Tongue (tissue), 2 donors: ENCODE data around the gene TTLL1. TPM values are rescaled to one million over a fixed set of nuclear protein-coding genes. Genes with fewer than 3 reads are reported as not detected.
A peak's percentile ranks its signal among the peaks of the same experiment; 100 is the strongest.
"Not testable (repeated sequence)": the region's sequence is repeated elsewhere in the genome, so short reads cannot be mapped to it uniquely, and the experiment has no call there.

Experiments used
- DNase-seq: peaks from one replicate; pipeline ENCODE4 v3.0.0-alpha.2; 2015
- total RNA-seq: library from RNA; depleted of rRNA; stranded (reverse); fragments of >200 nt; gene quantifications from one replicate; pipeline ENCODE4 v1.2.3, GENCODE V29; 2014

The TTLL1 gene
- total RNA-seq, 1 donor from 2014 or later, result 7.9 TPM

GRCh38 chr22:43109921-43110443 lies 20.8 kb upstream of the TTLL1 start:
- DNase-seq, result no peak

DNA sequence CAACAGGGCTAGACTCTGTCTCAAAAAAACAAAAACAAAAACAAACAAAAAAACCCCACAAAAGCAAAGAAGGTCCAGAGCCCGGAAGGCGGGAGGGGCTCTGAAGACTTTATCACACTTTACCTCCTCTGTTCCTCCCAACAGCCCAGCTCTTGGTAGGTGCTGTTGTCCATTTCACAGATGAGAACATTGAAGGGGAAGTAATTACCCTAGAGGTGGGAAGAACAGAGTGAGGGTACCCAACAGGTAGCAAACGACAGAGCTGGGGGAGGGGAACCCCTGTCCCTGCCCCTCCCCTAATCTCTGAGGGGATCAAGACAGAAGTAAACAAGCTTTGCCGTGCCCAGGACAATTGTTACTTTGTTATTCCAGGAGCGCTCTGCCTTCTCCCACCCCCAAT lies 20.3 kb upstream of the TTLL1 start:
- no peak for DNase-seq

GRCh38 chr22:43106302-43106701 lies 17.1 kb upstream of the TTLL1 start:
- no peak for DNase-seq

- not testable (repeated sequence) for DNase-seq
These were observed 15.8 kb upstream of the TTLL1 start for GRCh38 chr22:43104950-43105349.

DNA sequence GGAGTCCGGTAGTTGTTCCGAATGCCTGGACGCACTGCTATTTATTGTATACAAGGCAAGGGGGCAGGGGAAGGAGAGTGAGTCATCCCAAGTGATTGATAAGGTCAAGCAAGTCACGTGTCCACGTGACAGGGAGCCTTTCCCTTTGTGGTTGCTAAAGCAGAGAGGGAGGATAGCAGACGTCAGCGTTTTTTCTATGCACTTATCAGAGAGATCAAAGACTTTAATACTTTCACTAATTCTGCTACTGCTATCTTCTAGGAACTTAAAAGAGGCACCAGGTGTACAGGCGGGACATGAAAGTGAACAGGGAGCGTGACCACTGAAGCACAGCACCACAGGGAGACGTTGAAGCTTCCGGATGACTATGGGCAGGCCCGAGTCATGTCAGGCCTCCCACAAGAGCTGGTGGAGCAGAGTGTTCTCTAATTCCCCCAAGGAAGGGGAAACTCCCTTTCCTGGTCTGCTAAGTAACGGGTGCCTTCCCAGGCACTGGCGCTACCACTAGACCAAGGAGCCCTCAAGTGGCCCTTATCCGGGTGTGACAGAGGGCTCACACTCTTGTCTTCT lies 14.9 kb upstream of the TTLL1 start:
- not testable (repeated sequence) for DNase-seq

- no peak for DNase-seq
These were observed 12.1 kb upstream of the TTLL1 start for GRCh38 chr22:43101306-43101705.

DNA sequence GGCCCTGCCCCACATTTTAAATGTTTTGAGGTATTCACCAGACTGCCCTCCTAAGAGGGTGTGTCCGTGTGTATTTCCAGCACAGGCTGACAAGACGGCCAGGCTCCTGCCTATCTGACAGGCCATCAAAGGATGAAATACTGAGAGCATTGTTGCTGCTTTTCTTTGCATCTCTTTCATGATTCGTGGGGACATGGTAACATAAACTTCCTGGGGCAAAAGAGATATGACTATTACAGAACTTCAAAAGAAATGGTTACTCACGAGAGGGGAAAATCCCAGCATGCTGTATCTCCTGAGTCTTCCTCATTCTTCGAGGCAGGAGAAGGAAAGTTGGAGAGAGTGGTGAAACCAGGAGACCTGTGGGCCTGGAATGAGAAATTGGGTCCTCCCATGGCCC lies 11.0 kb upstream of the TTLL1 start:
- DNase-seq, result no peak

DNA sequence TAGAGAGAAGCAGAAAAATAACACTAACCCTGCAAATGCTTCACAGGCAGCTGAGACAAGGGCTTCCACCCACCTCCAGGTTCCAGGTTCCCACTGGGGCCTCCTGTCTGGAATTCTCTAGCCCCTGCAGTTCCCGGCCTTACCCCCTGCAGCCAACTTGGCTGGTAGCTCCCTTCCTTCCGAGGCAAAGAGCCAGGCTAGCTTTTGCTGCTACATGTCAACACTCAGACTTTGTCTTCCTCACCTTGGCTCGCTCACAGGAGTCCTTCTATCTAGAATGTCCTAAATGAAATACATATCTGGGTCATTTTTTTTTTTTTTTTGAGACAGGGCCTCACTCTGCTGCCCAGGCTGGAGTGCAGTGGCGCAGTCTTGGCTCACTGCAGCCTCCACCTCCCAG lies 9.9 kb upstream of the TTLL1 start:
- DNase-seq, result no peak

- no peak for DNase-seq
These were observed 9.2 kb upstream of the TTLL1 start for GRCh38 chr22:43098356-43098755.

- no peak for DNase-seq
These were observed 7.2 kb upstream of the TTLL1 start for GRCh38 chr22:43096420-43096819.

- DNase-seq, result no peak
These were observed 5.4 kb upstream of the TTLL1 start for GRCh38 chr22:43094551-43094950.

DNA sequence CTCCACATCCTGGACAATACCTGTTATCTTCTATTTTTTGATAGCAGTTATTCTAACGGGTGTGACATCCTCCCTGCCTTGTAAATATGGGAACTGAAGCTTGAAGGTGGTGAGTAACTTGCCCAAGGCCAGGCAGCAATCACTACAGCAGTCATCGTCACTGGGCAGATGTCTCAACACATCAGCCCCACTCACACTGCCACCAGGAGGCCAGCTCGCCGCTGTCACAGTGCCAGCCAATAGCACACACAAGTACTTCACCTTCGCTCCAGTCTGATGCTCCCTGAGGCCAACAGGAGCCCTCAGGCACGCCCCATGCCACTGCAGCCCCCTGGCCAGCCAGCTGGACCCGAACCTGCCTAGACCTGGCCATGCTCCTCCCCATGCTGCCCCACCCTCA lies 4.9 kb upstream of the TTLL1 start:
- DNase-seq, result no peak

- no peak for DNase-seq
These were observed 2.9 kb upstream of the TTLL1 start for GRCh38 chr22:43092085-43092484.

DNA sequence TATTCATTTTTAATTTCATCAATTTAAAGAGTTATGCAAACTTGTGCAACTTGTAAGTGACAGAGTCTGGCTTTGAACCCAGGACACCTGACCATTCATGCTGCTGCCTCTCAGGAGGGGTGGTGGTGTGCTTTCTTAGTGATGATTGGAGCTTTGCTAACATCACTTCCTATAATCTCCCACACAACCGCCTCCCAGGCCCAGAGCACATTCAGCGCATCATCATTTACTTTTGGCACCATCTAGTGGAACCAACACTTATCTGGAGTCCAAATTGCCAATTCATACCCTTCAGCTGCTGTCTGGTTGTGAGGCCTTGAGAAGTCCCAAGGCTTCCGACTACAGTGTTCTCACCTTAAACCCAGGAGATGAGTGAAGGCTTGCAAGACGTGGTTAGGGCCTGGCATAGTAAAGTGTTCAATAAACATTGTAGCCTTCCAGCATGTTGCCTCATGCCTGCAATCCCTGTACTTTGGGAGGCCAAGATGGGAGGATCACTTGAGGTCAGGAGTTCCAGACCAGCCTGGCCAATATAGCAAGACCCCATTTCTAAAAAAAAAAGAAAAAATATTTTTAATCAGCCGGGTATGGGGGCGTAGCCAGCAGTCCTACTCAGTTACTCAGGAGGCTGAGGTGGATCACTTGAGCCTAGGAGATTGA lies 1.1 kb upstream of the TTLL1 start:
- DNase-seq, result peak; percentile 91

- no peak for DNase-seq
These were observed 586 bp downstream of the TTLL1 start for GRCh38 chr22:43088627-43088983.

DNA sequence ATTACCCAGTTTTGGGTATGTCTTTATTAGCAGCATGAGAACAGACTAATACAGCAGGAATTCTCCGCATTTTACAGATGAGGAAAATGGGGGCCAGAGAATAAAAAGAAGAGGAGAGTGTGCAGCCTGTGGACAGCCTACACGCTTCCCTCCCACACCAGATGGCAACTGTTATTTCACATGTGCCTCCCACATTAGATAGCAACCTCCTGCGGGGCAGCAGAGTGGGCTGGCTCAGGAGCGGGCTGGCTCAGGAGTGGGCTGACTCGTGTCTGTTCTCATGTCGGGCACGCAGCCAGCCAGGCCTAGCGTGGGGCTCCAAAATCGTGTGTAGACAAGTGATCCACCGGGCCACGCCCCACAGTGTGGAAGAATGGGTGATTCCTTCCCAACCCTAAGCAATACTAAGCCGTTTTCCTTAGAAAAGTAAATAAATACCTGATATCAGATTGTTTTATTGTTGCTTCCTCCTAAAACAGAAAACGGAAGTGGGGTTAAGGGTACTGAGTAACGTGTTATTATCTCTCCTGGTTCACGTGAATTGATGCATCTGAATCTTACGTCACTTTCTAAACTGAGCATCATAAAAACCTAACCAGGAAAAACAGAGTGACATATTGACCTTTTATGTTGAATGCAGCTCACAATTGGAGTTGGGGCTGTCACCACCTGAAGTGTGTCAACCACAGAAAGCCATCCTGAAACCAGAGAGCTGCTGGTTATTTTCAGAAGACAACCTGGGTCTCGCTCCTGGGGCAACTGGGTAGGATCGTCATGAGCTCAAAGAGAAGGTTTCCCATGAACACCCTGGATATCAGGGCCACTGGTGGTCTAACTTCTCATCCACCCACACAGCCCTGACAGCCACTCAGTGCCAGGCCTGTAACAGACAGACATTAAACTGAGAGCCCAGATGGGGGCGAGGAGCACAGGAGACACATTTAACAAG lies 3.3 kb downstream of the TTLL1 start:
- no peak for DNase-seq

DNA sequence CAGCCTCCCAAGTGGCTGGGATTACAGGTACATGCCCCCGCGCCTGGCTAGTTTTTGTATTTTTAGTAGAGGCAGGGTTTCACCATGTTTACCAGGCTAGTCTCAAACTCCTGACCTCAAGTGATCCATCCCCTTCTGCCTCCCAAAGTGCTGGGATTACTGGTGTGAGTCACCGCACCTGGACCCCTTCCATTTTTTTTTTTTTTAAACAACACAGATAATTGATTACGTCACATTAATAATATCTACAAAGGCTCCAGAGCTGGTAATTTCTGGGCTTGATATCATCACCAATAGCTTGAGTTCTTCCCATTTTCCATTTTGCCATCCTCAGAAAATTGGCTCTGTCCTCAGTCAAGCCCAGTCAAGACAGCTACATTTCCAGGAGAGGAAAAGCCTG lies 7.2 kb downstream of the TTLL1 start:
- no peak for DNase-seq

DNA sequence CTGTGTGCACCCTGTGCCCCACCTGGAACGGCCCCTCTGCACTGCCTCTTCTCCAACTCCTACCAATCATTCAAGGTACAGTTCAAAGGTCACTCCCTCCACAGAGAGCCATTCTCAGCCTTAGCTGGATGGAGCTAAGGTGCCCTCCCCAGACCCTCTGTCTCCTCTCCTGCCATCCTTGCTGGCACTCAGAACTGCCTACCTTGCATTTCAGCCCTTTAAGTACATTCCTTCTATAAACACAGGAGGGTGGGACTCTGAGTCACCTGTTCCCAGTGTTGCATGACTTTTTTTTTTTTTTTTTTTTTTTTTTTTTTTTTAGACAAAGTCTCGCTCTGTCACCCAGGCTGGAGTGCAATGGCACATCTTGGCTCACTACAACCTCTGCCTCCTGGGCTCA lies 8.6 kb downstream of the TTLL1 start:
- DNase-seq, result no peak

DNA sequence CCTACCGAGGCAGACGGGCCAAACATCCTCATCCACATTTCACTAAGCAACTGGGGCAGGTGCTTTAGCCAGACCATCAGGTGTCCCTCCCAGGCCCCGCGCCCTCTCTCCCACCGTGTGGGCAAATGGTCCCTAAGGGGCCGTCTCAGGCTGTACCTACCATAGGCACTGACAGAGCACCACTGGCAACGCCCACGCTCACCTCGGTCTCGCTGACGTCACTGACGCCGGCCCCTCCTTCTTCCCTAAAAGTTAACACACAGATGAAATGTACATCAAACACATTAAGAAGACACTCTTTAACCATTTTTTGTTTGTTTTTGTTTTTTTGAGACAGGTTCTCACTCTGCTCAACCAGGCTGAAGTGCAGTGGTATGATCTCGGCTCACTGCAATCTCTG lies 9.4 kb downstream of the TTLL1 start:
- DNase-seq, result no peak

GRCh38 chr22:43078522-43078921 lies 10.7 kb downstream of the TTLL1 start:
- no peak for DNase-seq

DNA sequence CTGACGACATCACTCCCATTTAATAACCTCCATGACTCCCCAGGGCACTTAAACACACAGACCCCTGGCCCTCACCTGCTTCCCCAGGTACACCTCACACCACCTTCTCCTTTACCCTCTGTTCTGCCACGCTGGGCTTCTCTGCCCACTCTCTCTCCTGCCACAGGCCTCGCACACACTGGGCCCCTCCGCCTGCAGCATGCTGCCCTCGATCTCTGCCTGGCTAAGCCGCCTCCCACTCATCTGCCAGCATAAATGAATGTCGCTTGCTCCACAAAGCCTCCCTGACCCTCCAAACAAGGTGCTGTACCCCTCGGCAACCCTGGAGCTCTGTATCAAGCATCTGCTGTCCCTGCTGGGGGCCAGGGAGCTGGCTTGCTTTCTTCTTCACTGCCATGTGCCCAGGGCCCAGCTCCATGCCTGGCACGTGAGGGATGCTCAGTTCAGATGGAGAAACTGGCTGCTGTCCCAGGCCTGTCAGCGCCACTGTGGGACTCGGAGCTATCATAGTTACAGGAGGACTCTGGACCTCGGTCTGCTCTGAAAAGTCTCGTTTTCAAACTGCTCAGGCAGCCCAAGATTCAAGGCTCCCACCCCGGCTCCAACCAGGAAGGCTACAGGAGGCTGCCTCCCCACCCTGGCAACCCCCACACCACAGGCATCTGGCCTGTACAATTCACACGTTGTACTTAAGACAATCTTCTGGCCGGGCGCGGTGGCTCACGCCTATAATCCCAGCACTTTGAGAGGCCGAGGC lies 11.9 kb downstream of the TTLL1 start:
- no peak for DNase-seq

GRCh38 chr22:43066844-43067385 lies 22.3 kb downstream of the TTLL1 start:
- no peak for DNase-seq
